Measurements from ENCODE around the gene ELL3.
"Not testable (repeated sequence)": the region's sequence is repeated elsewhere in the genome, so short reads cannot be mapped to it uniquely, and the experiment has no call there.

The ELL3 gene

GRCh38 chr15:43749690-43750345 is 26.9 kb downstream of the ELL3 start:
- no peak for TF ChIP-seq CTCF (IDR thresholded peaks at IDR 0.05; ENCODE audit: borderline replicate concordance, control extremely low read depth, extremely low read depth, insufficient read depth, missing control alignments)
- peak; percentile 70 for DNase-seq (ENCODE audit: low spot score)
- in situ Hi-C loops (cut with MboI; ENCODE audit: low sequenced_read_pairs, unreplicated experiment): no loop called here

GRCh38 chr15:43748376-43748775 is 28.4 kb downstream of the ELL3 start:
- no peak for TF ChIP-seq CTCF (IDR thresholded peaks at IDR 0.05; ENCODE audit: borderline replicate concordance, control extremely low read depth, extremely low read depth, insufficient read depth, missing control alignments)
- DNase-seq (ENCODE audit: low spot score): no peak
- in situ Hi-C loops (cut with MboI; ENCODE audit: low sequenced_read_pairs, unreplicated experiment): no loop called here

GRCh38 chr15:43746903-43747309 is 29.9 kb downstream of the ELL3 start:
- DNase-seq (ENCODE audit: low spot score); in situ Hi-C loops (cut with MboI; ENCODE audit: low sequenced_read_pairs, unreplicated experiment): not testable (repeated sequence)

- in situ Hi-C loops (cut with MboI; ENCODE audit: low sequenced_read_pairs, unreplicated experiment): not testable (repeated sequence)
- peak; percentile 93 for DNase-seq (ENCODE audit: low spot score)
Measured at GRCh38 chr15:43746245-43746902, 30.4 kb downstream of the ELL3 start, which contains the start of gene PDIA3. Gene PDIA3 (plus strand): TSS chr15:43746438. CDS start chr15:43746540, 102 bp downstream.

GRCh38 chr15:43735416-43735815 is 41.4 kb downstream of the ELL3 start:
- in situ Hi-C loops (cut with MboI; ENCODE audit: low sequenced_read_pairs, unreplicated experiment): no loop called here
- TF ChIP-seq CTCF (IDR thresholded peaks at IDR 0.05; ENCODE audit: borderline replicate concordance, control extremely low read depth, extremely low read depth, insufficient read depth, missing control alignments): no peak
- peak; percentile 14 for DNase-seq (ENCODE audit: low spot score)

GRCh38 chr15:43728053-43728725 is 48.6 kb downstream of the ELL3 start:
- DNase-seq (ENCODE audit: low spot score); in situ Hi-C loops (cut with MboI; ENCODE audit: low sequenced_read_pairs, unreplicated experiment): not testable (repeated sequence)

- DNase-seq (ENCODE audit: low spot score); in situ Hi-C loops (cut with MboI; ENCODE audit: low sequenced_read_pairs, unreplicated experiment): not testable (repeated sequence)
Measured at GRCh38 chr15:43726306-43726705, 50.5 kb downstream of the ELL3 start.

GRCh38 chr15:43723151-43723550 is 53.6 kb downstream of the ELL3 start:
- no peak for DNase-seq (ENCODE audit: low spot score)
- in situ Hi-C loops (cut with MboI; ENCODE audit: low sequenced_read_pairs, unreplicated experiment): no loop called here
- no peak for TF ChIP-seq CTCF (IDR thresholded peaks at IDR 0.05; ENCODE audit: borderline replicate concordance, control extremely low read depth, extremely low read depth, insufficient read depth, missing control alignments)

Data from GM13976 (cell line).